Measurements from ENCODE around the gene SPRED1. TPM values are rescaled to one million over a fixed set of nuclear protein-coding genes. Genes with fewer than 3 reads are reported as not detected.

The SPRED1 gene
- total RNA-seq, 1 experiment from 2014 or later, result 25.9 TPM

Other genes with a start within 250 kb of the SPRED1 start
- gene FAM98B, start 201.3 kb downstream of the SPRED1 start, total RNA-seq (2014; rRNA removed; shearing (Covaris generic)), result 17.8 and 19.9 TPM in 2 replicates

Measured in NCI-H460 (cell line).